Activated CD4-positive, alpha-beta T cell treated with anti-CD3 and anti-CD28 coated beads for 24 hours (primary cell): ENCODE data around the gene MUC20.
"Not testable (repeated sequence)": the region's sequence is repeated elsewhere in the genome, so short reads cannot be mapped to it uniquely, and the experiment has no call there.

Experiments used
- DNase-seq, 2 donors: peaks; one replicate each; pipeline ENCODE4 v3.0.0-alpha.2; 2020; ENCODE audit warnings: low read depth in 2 of 2

Gene MUC20, protein sequence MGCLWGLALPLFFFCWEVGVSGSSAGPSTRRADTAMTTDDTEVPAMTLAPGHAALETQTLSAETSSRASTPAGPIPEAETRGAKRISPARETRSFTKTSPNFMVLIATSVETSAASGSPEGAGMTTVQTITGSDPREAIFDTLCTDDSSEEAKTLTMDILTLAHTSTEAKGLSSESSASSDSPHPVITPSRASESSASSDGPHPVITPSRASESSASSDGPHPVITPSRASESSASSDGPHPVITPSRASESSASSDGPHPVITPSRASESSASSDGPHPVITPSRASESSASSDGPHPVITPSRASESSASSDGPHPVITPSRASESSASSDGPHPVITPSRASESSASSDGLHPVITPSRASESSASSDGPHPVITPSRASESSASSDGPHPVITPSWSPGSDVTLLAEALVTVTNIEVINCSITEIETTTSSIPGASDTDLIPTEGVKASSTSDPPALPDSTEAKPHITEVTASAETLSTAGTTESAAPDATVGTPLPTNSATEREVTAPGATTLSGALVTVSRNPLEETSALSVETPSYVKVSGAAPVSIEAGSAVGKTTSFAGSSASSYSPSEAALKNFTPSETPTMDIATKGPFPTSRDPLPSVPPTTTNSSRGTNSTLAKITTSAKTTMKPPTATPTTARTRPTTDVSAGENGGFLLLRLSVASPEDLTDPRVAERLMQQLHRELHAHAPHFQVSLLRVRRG

DNA sequence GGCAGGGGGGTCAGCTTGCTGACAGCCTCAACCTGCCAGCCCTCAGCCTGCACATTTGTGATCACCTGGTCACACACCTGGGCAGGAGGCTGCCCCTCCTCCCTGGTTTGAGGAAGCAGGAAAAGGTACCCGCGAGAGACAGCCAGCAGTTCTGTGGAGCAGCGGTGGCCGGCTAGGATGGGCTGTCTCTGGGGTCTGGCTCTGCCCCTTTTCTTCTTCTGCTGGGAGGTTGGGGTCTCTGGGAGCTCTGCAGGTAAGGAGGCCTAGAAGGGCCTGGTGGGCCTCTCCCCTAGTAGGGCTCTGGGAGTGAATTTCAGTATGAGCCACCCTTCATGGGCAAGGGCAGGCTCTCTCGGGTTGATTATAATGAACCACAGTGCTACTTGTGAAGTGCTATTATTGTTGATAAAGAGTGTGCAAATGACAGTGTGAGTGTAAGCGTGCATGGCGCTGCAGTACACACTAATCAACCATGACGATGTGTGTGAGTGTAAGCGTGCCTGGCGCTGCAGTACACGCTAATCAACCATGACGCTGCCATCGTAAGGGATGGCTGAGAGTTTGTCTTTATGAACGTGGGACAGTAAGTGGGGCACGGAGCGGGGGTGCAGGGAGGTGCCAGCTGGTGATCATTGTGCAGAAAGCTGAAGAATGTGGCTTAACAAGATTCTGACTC is at the start of gene MUC20:
TSS of gene MUC20 (plus strand) at position 148 of the 676 bp plus-strand sequence. CDS start at position 178, 30 bp downstream.
- not testable (repeated sequence) for DNase-seq

DNA sequence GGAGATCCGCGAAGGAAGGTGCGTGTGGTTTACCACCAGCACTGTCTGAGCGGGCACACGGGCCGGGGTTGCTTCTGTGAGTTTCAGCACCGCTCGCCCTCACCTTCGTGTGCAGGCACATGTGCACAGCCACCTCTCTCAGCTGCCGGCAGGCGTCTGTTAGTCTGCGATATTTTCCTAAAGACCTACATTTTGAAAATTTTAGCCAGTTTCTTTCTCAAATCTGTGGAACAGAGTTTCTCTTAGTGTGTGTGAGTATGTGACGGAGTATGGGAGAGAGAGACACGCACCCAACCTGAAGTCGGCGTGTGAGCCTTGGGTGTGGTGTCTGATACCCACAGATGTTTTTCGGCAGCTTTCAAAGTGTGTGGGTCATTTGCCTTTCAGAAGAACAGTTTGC is 49.5 kb upstream of the MUC20 start:
- not testable (repeated sequence) for DNase-seq

DNA sequence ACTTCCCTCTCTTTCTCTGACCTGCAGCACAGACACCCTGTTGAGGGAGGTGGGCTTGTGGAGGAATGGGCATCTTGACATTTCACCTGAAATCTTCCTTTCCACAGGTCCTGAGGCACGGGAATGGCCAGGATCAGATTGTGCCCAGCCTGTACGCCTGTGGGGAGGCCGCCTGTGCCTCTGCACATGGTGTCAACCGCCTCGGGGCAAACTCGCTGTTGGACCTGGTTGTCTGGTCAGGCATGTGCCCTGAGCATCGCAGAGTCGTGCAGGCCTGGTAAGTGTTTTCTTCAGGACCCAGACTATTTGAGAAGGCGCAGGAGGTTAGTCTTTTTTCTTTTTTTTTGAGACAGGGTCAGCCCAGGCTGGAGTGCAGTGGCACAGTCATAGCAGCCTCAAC is 47.1 kb upstream of the MUC20 start:
- DNase-seq = not testable (repeated sequence)

DNA sequence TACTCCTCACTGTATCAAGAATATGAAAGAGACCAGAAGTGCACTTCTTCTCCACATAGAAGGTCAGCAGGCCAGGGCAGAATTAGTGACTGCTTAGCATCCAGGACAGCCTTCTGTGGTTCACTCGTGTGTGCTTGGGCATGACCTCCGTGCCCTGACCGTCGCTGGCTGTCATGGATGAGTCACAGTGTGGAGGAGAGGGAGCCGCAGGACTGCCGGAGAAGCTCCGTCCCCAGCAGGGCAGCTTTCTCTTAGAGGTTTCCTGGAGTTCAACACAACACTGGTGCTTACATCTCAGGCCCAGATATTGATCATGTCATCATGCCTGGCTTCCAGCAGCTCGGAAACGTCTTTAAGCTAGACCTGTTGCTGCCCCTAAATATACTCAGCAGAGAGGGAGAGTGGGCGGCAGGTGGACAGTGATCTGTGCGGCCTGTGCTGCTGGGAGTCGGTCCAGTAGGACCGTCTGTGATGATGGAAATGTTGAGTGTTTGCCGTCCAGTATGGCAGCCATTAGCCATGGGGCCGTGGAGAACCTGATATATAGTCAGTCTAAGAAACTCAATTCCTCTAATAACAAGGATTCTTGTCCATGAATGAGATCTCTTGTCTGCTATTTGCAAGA is 42.3 kb upstream of the MUC20 start:
- not testable (repeated sequence) for DNase-seq

DNA sequence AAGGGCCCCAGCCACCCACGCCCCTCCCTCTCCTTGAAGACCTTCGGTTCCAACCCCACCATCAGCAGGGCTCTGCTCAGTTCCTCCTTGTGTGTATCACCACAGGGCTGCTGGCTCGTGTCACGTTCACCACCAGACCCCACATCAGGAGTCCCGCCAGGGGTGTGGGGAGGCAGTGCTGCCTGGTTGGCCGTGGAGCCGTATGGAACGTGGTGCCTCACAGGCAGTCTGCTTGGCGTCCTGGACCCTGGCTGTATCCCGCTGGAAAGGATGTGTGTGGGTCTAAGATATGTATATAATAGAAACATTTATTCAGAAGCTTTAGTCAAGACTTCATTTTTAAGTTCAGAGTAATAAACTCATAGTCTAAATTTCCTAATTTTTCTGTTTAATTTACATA is 40.1 kb upstream of the MUC20 start:
- DNase-seq = not testable (repeated sequence)

DNA sequence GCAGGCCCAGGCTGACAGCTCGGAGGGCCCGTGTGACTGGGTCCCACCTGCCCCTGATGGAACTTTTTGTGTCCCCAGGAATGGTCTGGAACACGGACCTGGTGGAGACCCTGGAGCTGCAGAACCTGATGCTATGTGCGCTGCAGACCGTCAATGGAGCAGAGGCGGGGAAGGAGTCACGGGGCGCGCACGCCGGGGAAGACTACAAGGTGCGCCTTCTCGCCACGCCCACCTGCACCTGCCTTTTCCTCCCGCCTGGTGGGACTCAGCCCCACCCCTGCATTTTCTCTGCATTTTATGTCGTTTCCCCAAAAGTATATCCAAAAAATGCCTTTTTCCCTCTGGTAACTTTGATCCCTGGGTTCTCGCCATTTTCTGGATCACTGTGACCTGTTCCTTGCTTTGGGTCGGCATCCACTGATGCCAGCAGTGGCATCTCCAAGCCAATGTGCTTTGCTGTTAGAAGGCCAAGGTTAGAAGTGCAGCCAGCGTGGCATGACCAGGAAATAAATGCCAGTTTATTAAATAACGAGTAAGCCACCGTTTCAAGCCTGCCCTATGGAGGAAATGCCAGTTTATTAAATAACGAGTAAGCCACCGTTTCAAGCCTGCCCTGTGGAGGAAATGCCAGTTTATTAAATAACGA is 39.2 kb upstream of the MUC20 start:
- DNase-seq = not testable (repeated sequence)

DNA sequence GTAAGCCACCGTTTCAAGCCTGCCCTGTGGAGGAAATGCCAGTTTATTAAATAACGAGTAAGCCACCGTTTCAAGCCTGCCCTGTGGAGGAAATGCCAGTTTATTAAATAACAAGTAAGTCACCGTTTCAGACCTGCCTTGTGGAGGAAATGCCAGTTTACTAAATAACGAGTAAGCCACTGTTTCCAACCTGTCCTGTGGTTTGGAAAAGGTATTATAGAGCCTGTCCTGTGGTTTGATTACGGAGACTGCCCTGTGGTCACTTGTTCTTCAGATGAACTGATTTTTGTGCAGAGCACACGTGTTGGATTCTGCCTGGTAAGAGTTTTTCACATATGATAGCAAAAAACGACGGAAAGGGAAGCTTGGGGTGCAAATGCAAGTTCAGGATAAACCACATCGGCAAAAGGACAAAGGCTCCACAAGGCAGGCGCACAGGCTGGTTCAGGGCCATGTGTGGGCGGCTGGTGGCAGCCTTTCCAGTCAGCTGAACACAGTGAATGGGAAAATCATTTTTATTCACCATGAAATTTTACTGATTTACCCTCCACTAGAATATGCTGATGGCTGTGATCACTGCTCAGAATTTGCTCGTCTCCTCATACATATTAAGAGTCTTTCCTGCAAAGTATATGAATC is 38.6 kb upstream of the MUC20 start:
- DNase-seq = not testable (repeated sequence)

DNA sequence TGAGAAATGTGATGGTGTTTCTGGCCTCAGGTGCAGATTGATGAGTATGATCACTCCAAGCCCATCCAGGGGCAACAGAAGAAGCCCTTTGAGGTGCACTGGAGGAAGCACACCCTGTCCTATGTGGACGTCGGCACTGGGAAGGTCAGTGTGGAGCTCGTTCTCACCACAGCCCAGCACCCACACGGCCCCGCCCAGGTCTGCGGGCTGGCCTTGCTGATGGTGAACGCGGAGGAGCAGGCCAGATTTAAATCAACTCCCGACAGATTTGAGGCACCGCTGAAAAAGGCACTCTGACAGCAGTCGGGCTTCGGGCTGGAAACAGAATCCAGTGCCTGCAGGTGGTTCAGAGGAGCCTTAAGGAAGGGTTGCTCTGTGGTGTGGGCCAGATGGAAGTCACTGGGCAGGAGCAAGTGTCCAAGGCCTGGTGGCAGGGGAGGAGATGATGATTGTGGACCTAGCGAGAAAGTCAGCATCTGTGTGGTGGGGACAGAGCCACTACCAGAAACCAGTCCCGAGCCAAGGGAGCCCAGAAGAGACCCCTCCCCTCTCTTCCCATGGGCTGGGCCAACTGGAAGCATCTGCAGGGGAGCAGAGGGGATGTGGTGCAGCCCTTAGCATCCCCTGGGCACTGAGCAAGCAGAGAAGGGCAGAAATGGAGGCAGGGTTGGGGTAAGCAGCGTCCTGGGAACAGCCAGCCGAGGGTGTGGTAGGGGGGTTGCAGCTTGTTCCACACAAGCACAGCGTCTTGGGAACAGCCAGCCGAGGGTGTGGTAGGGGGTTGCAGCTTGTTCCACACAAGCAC is 36.9 kb upstream of the MUC20 start:
- not testable (repeated sequence) for DNase-seq

DNA sequence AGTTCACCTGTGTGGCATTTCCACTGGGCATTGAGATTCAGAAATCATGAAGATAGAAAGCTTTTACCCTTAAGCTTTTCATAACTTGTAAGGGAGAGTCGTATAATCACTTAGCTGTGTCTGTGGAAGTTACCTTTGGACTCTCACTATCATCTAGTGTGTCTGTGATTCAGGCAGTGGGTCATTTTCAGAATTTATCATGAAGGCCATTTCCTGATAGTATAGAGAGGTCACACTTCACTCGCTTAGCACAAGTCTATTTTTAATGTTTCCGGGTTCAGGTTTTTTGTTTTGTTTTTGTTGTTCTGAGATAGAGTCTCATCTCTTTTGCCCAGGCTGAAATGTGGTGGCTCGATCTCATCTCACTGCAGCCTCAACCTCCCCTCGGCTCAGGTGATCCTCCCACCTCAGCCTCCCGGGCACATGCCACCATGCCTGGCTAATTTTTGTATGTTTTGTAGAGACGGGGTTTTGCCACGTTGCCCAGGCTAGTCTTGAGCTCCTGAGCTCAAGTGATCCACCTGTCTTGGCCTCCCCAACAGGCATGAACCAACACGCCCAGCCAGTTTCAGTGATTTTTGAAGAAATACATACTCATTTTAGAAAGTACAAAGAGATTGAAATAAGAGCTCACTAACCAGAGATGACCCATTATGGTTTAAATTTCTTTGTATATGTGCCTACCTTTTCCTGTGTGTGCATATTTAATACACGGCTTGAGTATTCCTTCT is 36.1 kb upstream of the MUC20 start:
- not testable (repeated sequence) for DNase-seq

DNA sequence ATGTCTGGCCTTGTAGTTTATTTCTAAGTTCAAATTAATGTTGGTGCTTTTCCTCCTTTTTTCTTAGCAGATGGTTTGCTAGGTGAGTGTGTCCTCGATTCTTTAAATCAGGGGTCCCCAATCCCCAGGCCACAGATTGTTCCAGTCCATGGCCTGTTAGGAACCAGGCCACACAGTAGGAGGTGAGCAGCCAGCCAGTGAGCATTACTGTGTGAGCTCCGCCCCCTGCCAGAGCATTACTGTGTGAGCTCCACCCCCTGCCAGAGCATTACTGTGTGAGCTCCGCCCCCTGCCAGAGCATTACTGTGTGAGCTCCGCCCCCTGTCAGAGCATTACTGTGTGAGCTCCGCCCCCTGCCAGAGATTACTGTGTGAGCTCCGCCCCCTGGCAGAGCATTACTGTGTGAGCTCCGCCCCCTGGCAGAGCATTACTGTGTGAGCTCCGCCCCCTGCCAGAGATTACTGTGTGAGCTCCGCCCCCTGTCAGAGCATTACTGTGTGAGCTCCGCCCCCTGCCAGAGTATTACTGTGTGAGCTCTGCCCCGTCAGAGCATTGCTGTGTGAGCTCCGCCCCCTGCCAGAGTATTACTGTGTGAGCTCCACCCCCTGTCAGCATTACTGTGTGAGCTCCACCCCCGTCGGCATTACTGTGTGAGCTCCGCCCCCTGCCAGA is 34.1 kb upstream of the MUC20 start:
- DNase-seq = not testable (repeated sequence)

DNA sequence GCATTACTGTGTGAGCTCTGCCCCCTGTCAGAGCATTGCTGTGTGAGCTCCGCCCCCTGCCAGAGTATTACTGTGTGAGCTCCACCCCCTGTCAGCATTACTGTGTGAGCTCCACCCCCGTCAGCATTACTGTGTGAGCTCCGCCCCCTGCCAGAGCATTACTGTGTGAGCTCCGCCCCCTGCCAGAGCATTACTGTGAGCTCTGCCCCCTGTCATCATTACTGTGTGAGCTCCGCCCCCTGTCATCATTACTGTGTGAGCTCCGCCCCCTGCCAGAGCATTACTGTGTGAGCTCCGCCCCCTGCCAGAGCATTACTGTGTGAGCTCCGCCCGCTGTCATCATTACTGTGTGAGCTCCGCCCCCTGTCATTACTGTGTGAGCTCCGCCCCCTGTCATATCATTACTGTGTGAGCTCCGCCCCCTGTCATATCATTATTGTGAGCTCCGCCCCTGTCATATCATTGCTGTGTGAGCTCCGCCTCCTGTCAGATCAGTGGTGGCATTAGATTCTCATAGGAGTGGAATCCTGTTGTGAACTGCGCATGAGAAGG is 33.5 kb upstream of the MUC20 start:
- peak; percentile 28 to 45 for DNase-seq

DNA sequence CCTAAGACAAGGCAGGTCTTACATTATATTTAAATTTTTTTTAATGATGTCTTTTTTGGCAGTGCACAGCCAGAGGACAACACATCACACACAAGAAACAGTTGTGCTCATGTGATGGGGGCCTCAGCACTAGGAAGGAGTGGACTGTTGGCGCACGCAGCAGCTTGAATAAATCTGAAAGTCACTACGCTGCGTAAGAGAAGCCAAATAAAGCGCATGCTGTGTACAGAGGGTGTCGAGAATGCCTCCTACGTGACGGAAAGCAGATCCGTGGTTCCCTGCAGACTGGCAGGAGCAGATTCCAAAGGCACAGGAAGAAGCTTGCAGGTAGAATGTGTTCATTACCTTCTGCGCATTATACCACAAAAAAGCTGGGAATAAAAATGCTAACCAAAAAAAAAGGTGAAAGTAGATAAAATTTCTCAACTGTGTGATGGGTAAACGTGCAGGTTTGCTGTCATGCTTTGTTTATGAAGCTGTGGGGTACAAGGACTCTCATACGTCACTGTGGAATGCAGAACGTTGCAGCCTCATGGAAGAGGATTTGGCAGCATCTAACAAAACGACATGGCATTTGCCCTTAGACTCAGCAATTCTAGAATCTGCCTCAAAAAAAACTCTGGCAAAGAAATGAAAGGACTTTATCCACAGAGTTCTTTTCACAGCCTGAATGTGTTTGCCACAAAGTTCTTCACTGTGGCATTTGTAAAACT is 32.2 kb upstream of the MUC20 start:
- not testable (repeated sequence) for DNase-seq

DNA sequence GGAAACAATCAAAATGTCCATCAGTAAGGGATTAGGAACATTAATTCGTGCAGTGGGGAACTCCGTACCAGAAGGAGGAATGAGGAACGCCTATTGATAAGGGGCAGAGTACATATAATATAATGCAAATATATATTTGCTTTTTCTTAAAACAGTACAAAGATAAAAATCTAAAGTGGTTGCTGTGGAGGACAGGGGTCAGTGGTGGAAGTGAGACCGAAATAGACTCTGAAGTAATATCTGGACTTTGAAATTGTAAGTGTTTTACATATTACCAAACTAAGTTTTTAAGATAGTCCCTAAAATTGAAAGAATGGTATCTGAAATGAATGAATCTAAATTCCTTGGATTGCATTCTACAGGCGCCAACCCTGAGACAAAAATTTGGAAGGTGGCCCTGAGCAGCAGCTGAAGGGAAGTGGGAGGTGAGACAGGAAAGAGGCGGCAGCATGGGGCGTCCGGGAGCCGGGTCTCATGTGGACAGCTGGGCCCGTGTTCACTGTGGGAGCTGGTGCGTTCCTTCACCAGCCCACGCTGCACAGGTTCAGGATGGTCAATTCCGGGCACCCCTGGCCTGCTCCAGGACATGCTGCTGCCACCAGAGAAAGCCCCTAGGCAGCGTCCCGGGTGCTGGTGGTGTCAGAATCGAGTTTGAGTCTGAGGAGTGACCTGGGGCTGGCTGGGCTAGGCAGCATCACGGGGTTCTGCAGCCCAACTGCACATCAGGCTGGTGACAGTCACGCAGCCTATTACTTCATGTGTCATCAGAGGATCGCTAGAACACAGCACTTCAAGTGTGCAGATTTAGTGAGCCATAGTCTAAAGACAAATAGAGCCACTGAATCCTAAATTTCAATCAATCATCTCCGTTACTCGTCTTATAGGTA is 31.4 kb upstream of the MUC20 start:
- not testable (repeated sequence) for DNase-seq

DNA sequence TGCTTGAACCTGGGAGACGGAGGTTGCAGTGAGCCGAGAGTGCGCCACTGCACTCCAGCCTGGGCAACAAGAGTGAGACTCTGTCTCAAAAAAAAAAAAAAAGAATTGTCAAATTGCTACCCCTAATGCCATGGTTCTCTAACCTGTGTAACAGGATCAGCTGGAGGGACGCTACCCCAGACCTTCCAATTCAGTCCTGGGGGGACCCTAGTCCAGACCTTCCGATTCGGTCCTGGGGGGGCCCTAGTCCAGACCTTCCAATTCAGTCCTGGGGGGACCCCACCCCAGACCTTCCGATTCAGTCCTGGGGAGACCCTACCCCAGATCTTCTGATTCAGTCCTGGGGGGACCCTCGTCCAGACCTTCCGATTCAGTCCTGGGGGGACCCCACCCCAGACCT is 29.8 kb upstream of the MUC20 start:
- DNase-seq = no peak

DNA sequence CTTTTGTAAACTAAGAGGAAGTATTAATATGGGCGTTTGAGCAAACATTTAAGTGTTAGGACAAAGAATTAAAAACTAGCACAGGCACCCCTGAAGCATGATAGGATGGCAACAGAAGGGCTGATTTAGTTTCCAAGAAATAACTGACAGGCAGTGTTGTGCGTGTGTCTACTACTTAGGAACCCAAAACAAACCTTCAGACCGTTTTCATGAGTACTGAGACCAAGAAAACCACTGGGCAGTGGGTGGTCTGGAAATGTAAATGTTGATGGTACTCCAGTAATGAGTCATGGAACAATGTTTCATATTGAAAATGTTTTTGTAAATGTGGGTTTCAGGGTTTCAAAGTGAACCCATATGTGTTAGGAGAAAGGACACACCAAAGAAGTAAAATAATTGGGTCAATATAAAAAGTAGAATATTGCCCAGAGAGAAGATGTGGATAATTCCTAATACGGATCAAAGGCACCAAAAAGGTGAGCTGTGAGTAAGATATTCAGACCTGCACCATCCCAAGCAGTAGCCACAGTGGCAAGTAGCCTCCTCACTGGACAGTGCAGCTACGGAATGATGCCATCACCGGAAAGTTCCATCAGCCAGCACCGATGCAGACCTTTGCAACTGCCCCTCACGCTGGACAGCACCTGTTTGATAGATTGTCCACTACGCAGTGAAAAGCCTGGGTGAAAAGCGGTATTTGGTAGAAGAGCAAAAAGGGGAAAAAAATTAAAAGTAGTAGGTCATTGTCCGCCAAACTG is 29.0 kb upstream of the MUC20 start:
- DNase-seq = not testable (repeated sequence)

DNA sequence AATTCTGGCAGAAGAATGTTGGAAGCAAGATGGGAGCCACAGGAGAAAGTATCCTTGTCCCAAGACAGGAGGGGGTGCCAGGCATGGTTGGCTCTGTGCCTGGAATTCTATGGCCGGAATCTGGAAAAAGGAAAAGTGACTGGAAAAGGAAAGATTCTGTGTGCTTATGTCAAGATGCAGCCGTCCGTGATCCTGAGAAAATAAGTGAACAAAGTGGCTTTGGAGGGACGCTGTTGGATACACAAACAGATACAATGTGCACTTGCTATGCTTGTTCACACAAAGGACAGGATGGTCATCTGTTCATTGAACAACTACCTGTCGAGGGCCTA is 28.5 kb upstream of the MUC20 start:
- no peak for DNase-seq
